HCT116 (cell line): ENCODE results near the gene SEMA5A. TPM values are rescaled to one million over a fixed set of nuclear protein-coding genes. Genes with fewer than 3 reads are reported as not detected.

Experiments
- ATAC-seq: fragments of 200-7000 bp; cut with Tn5 transposase; 2 replicates; pipeline ENCODE4 v1.9.1; 2020; ENCODE audit warnings: mild to moderate bottlenecking, moderate library complexity
- BruUV-seq: library from RNA; stranded (reverse); fragments of 400-500 nt; replicated peaks from 2 replicates; lab custom pipeline; 2021; lab: Mats Ljungman, UMichigan
- CTCF ChIA-PET: fragments of 300-600 bp; sonication (Branson Sonifier 250); formaldehyde crosslinking; loops from one replicate; lab custom pipeline; 2021; ENCODE audit warnings: antibody characterized with exemption; lab: Charles Lee
- POLR2A ChIA-PET: fragments of 300-600, 350-600 bp; sonication (Branson Sonifier 250); formaldehyde crosslinking; loops from one replicate; lab custom pipeline; 2021; ENCODE audit warnings: antibody characterized with exemption; lab: Charles Lee
- RAD21 ChIA-PET, 2 experiments: fragments of 300-600 bp; sonication (Branson Sonifier 250); formaldehyde crosslinking; loops; one replicate each; lab custom pipeline; 2023; ENCODE audit warnings: low total read pairs in 2 of 2; ENCODE audit not compliant: uncharacterized antibody in 2 of 2, unreplicated experiment in 2 of 2, low non-redundant PET in 1 of 2; lab: Charles Lee
- DNase-seq: peaks from one replicate; pipeline ENCODE4 v3.0.0-alpha.2; 2010; ENCODE audit warnings: low read depth, low spot score
- H2AFZ ChIP-seq: fragments of 200-600 bp; shearing (Covaris generic), sonication (generic); 2 replicates; pipeline ENCODE4 v1.6.1; 2017; ENCODE audit warnings: low read depth, mixed run types, mixed read lengths, antibody characterized with exemption, low read length; ENCODE audit not compliant: poor library complexity, severe bottlenecking
- H3K27ac ChIP-seq: 2 replicates; pipeline ENCODE4 v1.5.1; 2012; ENCODE audit warnings: low read depth, low read length
- H3K27me3 ChIP-seq: fragments of 200-600 bp; sonication (generic); 2 replicates; pipeline ENCODE4 v1.6.1; 2016; ENCODE audit warnings: mixed run types, low read length, mixed read lengths; ENCODE audit not compliant: insufficient read depth
- H3K36me3 ChIP-seq, 2 experiments: fragments of 200-500 bp in 1 of 2; fragments of 200-600 bp in 1 of 2; sonication (Bioruptor generic) in 1 of 2; sonication (generic) in 1 of 2; 2 replicates each; pipeline versions ENCODE4 v1.5.1 to v1.6.1; 2014 to 2016; ENCODE audit warnings: low read length in 2 of 2, inconsistent platforms in 1 of 2, mixed read lengths in 1 of 2, mixed run types in 1 of 2; ENCODE audit not compliant: insufficient read depth in 2 of 2, control insufficient read depth in 1 of 2
- H3K4me1 ChIP-seq, 2 experiments: fragments of 200-600 bp in 1 of 2; sonication (generic) in 1 of 2; 2 replicates each; pipeline versions ENCODE4 v1.5.1 to v1.6.1; 2012 to 2017; ENCODE audit warnings: low read length in 2 of 2, inconsistent platforms in 1 of 2, mild to moderate bottlenecking in 1 of 2, mixed read lengths in 1 of 2, mixed run types in 1 of 2, moderate library complexity in 1 of 2; ENCODE audit not compliant: insufficient read depth in 2 of 2, control insufficient read depth in 1 of 2
- H3K4me2 ChIP-seq: fragments of 200-600 bp; sonication (generic); 2 replicates; pipeline ENCODE4 v1.6.1; 2017; ENCODE audit warnings: mixed run types, low read length, mixed read lengths
- H3K4me3 ChIP-seq, 2 experiments: fragments of 200-600 bp in 1 of 2; sonication (generic) in 1 of 2; replicated peaks in 1 of 2; 2 replicates each; pipeline ENCODE4 v1.5.1; 2011 to 2016; ENCODE audit warnings: low read length in 2 of 2, control low read depth in 1 of 2, low read depth in 1 of 2, mild to moderate bottlenecking in 1 of 2, mixed read lengths in 1 of 2, mixed run types in 1 of 2
- H3K79me2 ChIP-seq: fragments of 200-600 bp; sonication (generic); 2 replicates; pipeline ENCODE4 v1.6.1; 2017; ENCODE audit warnings: mild to moderate bottlenecking, mixed run types, low read length, moderate library complexity, mixed read lengths; ENCODE audit not compliant: insufficient read depth
- H3K9ac ChIP-seq: fragments of 200-600 bp; sonication (generic); 2 replicates; pipeline ENCODE4 v1.6.1; 2016; ENCODE audit warnings: low read length, mixed read lengths
- H3K9me2 ChIP-seq: fragments of 200-600 bp; sonication (generic), shearing (Covaris generic); 2 replicates; pipeline ENCODE4 v1.6.1; 2017; ENCODE audit warnings: mixed run types, mild to moderate bottlenecking, moderate library complexity; ENCODE audit not compliant: insufficient read depth
- H3K9me3 ChIP-seq, 2 experiments: fragments of 200-500 bp in 1 of 2; fragments of 200-600 bp in 1 of 2; sonication (Bioruptor generic) in 1 of 2; sonication (generic) in 1 of 2; 2 replicates each; pipeline ENCODE4 v1.6.1; 2014 to 2017; ENCODE audit warnings: low read length in 2 of 2, mixed read lengths in 2 of 2, inconsistent platforms in 1 of 2, low read depth in 1 of 2, mild to moderate bottlenecking in 1 of 2, mixed run types in 1 of 2, moderate library complexity in 1 of 2; ENCODE audit not compliant: control insufficient read depth in 1 of 2, insufficient read depth in 1 of 2
- H4K20me1 ChIP-seq: fragments of 200-600 bp; sonication (generic), shearing (Covaris generic); 2 replicates; pipeline ENCODE4 v1.6.1; 2017; ENCODE audit warnings: mixed run types, mild to moderate bottlenecking, moderate library complexity; ENCODE audit not compliant: insufficient read depth
- CEBPB ChIP-seq: IDR thresholded peaks from 2 replicates; pipeline ENCODE4 v1.6.1; 2012; ENCODE audit warnings: low read depth
- CTCF ChIP-seq, 3 experiments: fragments of 200-600 bp in 1 of 3; sonication (generic) in 1 of 3; IDR thresholded peaks in 2 of 3; conservative IDR thresholded peaks in 1 of 3; 2 replicates each; pipeline ENCODE4 v1.5.1; 2012 to 2017; ENCODE audit warnings: low read depth in 2 of 3, low read length in 2 of 3, antibody characterized with exemption in 1 of 3, borderline replicate concordance in 1 of 3, control low read depth in 1 of 3, mild to moderate bottlenecking in 1 of 3, mixed read lengths in 1 of 3, mixed run types in 1 of 3, moderate library complexity in 1 of 3; ENCODE audit not compliant: insufficient read depth in 1 of 3
- REST ChIP-seq: IDR thresholded peaks from 2 replicates; pipeline ENCODE4 v1.6.1; 2012; ENCODE audit warnings: low read depth
- SP1 ChIP-seq: IDR thresholded peaks from 2 replicates; pipeline ENCODE4 v1.6.1; 2012; ENCODE audit warnings: low read depth
- intact Hi-C: fragments of 100-400 bp; cut with micrococcal nuclease; formaldehyde crosslinking; loops from 2 replicates; pipeline ENCODE4 v1.10.0; 2022
- total RNA-seq: library from RNA; stranded (reverse); gene quantifications from one replicate; pipeline ENCODE4 v1.2.1, GENCODE V29; 2021; ENCODE audit not compliant: unreplicated experiment

SEMA5A gene
- total RNA-seq, 1 experiment from 2014 or later, result 0.02 TPM

GRCh38 chr5:9415566-9415965, 130.3 kb downstream of the SEMA5A start:
- POLR2A ChIA-PET, result no interaction called here
- BruUV-seq, result no TSS peak

More at GRCh38 chr5:9415566-9415965, 130.3 kb downstream of the SEMA5A start:
- H2AFZ ChIP-seq, result no peak overlapping the region
- no peak for DNase-seq
- no peak overlapping the region for H3K27ac ChIP-seq
- no peak overlapping the region for H3K9ac ChIP-seq
- H3K9me3 ChIP-seq, result peaks cover 4 to 31% of the 10 kb centered on the region in 2 experiments; a peak in 2 of 4 replicates
- H3K79me2 ChIP-seq, result no peaks in the 10 kb centered on the region
- H3K4me3 ChIP-seq, result no peak overlapping the region
- no peak for TF ChIP-seq REST
- TF ChIP-seq SP1, result no peak
- no peak for TF ChIP-seq CTCF (IDR thresholded peaks at IDR 0.05 in 2 of 3, conservative IDR thresholded peaks at IDR 0.05 in 1 of 3; ENCODE audit: borderline replicate concordance in 1 of 3, insufficient read depth in 1 of 3, low read depth in 2 of 3, low read length in 2 of 3)
- no peak for TF ChIP-seq CEBPB
- TF ChIP-seq, all 23 proteins: peak for 0
- Histone ChIP-seq H3K36me3 (no peaks in the 10 kb centered on the region), H4K20me1 (no peaks in the 10 kb centered on the region), H3K4me1 (no peaks in the 10 kb centered on the region), H3K27me3 (no peaks in the 10 kb centered on the region), H3K9me2 (no peaks in the 10 kb centered on the region), H3K4me2 (no peak overlapping the region)
- CTCF ChIA-PET, result no interaction called here
- RAD21 ChIA-PET, result no interaction called here
- intact Hi-C loops, result no loop called here
- no peak for ATAC-seq
